Purkinje cell (primary cell): Measurements from ENCODE around the gene MFNG. TPM values are rescaled to one million over a fixed set of nuclear protein-coding genes. Genes with fewer than 3 reads are reported as not detected.

Experiments used
- polyA plus RNA-seq: library from polyadenylated mRNA; unstranded; fragments of >200 nt; fragmentation: Nextera tagmentation; gene quantifications from 2 replicates; pipeline ENCODE4 v1.2.1, GENCODE V29; 2014

The MFNG gene
- 0.54 TPM in 1 of 2 replicates, not detected in the other for polyA plus RNA-seq

GRCh38 chr22:37486224-37486845 lies at the start of gene MFNG:
MFNG (minus strand) TSS chr22:37486384; CDS start chr22:37486177, 207 bp downstream.

GRCh38 chr22:37519268-37520195 lies 33.3 kb upstream of the MFNG start, which contains the start of gene CARD10:
CARD10 (minus strand) TSS chr22:37519415; CDS start chr22:37519200, 215 bp downstream.

GRCh38 chr22:37427135-37427710 lies 59.0 kb downstream of the MFNG start, which contains the start of gene ELFN2:
ELFN2 (minus strand) TSS chr22:37427479; CDS start chr22:37375534, 51,945 bp downstream.

Other genes with a start within 250 kb of the MFNG start
- gene RAC2, start 242.1 kb downstream of the MFNG start, polyA plus RNA-seq = not detected in 2 replicates
- gene CYTH4, start 203.9 kb downstream of the MFNG start, polyA plus RNA-seq = not detected in 2 replicates
- gene ELFN2, start 58.9 kb downstream of the MFNG start, polyA plus RNA-seq = 0.14 and 0.19 TPM in 2 replicates
- not detected in 2 replicates for gene CARD10, start 33.0 kb upstream of the MFNG start, polyA plus RNA-seq
- 0.28 TPM in 1 of 2 replicates, not detected in the other for gene CDC42EP1, start 74.1 kb upstream of the MFNG start, polyA plus RNA-seq
- 0.60 TPM in 1 of 2 replicates, not detected in the other for gene LGALS2, start 93.7 kb upstream of the MFNG start, polyA plus RNA-seq
- gene GGA1, start 122.5 kb upstream of the MFNG start, polyA plus RNA-seq = 2.2 and 2.9 TPM in 2 replicates
- 0.77 TPM in 1 of 2 replicates, not detected in the other for gene SH3BP1, start 153.3 kb upstream of the MFNG start, polyA plus RNA-seq
- 35.5 and 50.4 TPM in 2 replicates for gene PDXP, start 172.3 kb upstream of the MFNG start, polyA plus RNA-seq
- gene LGALS1, start 189.3 kb upstream of the MFNG start, polyA plus RNA-seq = 228 and 441 TPM in 2 replicates
- gene NOL12, start 200.0 kb upstream of the MFNG start, polyA plus RNA-seq = 2.8 and 8.2 TPM in 2 replicates
- gene TRIOBP, start 210.7 kb upstream of the MFNG start, polyA plus RNA-seq = 0.07 and 0.23 TPM in 2 replicates